ENCODE data around the gene FAM83E. TPM values are rescaled to one million over a fixed set of nuclear protein-coding genes. Genes with fewer than 3 reads are reported as not detected.

The FAM83E gene
- polyA plus RNA-seq, 1 donor from 2014 or later = 0.73 TPM

- Histone ChIP-seq H4K20me1 (ENCODE audit: insufficient read depth) (no peaks in the 10 kb centered on the region), H2AFZ (ENCODE audit: low read depth, low read length) (no peak overlapping the region), H3K9me3 (ENCODE audit: low read length) (no peaks in the 10 kb centered on the region), H3F3A (ENCODE audit: insufficient read depth, low read length, poor library complexity, severe bottlenecking) (peaks cover under 1% of the 10 kb centered on the region), H3K4me3 (ENCODE audit: low read length) (no peak overlapping the region), H3K27me3 (ENCODE audit: insufficient read depth, low read depth, low read length) (no peaks in the 10 kb centered on the region), H3K27ac (ENCODE audit: low read length) (no peak overlapping the region), H3K9ac (ENCODE audit: low read length) (no peak overlapping the region), H3K4me2 (ENCODE audit: low read length) (no peak overlapping the region), H3K79me2 (replicated peaks; ENCODE audit: insufficient read depth, low read length) (peaks cover 16% of the 10 kb centered on the region), H3K36me3 (ENCODE audit: insufficient read depth, low read length) (no peaks in the 10 kb centered on the region), H3K9me2 (ENCODE audit: insufficient read depth, low read length) (no peaks in the 10 kb centered on the region)
- TF ChIP-seq SMC3 (conservative IDR thresholded peaks at IDR 0.05; ENCODE audit: poor library complexity) (no peak), EZH2 (IDR thresholded peaks at IDR 0.05; ENCODE audit: borderline replicate concordance, insufficient read depth, low read length, poor library complexity, severe bottlenecking) (no peak), CTCF (IDR thresholded peaks at IDR 0.05; ENCODE audit: poor library complexity, severe bottlenecking) (no peak), POLR2AphosphoS5 (IDR thresholded peaks at IDR 0.05) (no peak), RAD21 (conservative IDR thresholded peaks at IDR 0.05) (no peak), TAF1 (IDR thresholded peaks at IDR 0.05; ENCODE audit: low read depth) (no peak), MXI1 (conservative IDR thresholded peaks at IDR 0.05; ENCODE audit: poor library complexity, severe bottlenecking) (no peak), EP300 (conservative IDR thresholded peaks at IDR 0.05; ENCODE audit: poor library complexity, severe bottlenecking) (no peak)
- TF ChIP-seq, protein P1, sequence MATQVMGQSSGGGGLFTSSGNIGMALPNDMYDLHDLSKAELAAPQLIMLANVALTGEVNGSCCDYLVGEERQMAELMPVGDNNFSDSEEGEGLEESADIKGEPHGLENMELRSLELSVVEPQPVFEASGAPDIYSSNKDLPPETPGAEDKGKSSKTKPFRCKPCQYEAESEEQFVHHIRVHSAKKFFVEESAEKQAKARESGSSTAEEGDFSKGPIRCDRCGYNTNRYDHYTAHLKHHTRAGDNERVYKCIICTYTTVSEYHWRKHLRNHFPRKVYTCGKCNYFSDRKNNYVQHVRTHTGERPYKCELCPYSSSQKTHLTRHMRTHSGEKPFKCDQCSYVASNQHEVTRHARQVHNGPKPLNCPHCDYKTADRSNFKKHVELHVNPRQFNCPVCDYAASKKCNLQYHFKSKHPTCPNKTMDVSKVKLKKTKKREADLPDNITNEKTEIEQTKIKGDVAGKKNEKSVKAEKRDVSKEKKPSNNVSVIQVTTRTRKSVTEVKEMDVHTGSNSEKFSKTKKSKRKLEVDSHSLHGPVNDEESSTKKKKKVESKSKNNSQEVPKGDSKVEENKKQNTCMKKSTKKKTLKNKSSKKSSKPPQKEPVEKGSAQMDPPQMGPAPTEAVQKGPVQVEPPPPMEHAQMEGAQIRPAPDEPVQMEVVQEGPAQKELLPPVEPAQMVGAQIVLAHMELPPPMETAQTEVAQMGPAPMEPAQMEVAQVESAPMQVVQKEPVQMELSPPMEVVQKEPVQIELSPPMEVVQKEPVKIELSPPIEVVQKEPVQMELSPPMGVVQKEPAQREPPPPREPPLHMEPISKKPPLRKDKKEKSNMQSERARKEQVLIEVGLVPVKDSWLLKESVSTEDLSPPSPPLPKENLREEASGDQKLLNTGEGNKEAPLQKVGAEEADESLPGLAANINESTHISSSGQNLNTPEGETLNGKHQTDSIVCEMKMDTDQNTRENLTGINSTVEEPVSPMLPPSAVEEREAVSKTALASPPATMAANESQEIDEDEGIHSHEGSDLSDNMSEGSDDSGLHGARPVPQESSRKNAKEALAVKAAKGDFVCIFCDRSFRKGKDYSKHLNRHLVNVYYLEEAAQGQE (IDR thresholded peaks at IDR 0.05; ENCODE audit: borderline replicate concordance) = no peak
Measured at GRCh38 chr19:48628486-48629296, 13.8 kb upstream of the FAM83E start.

DNA sequence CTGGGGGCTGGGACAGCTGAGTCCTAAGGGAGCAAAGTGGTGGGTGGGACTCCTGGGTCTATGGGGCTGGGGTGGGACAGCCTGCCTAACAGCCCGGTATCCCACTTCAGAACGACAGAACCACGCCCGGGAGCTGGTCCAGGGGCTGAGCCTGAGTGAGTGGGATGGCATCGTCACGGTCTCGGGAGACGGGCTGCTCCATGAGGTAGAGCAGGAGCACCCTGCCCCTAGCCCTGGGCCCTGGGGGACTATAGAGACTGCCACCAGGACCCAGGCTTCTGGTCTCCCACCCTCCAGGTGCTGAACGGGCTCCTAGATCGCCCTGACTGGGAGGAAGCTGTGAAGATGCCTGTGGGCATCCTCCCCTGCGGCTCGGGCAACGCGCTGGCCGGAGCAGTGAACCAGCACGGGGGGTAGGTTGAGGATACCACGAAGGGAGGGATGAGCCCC is 13.0 kb upstream of the FAM83E start:
- Histone ChIP-seq H3K27me3 (ENCODE audit: insufficient read depth, low read depth, low read length) (no peaks in the 10 kb centered on the region), H3K4me2 (ENCODE audit: low read length) (no peak overlapping the region), H2AFZ (ENCODE audit: low read depth, low read length) (no peak overlapping the region), H3F3A (ENCODE audit: insufficient read depth, low read length, poor library complexity, severe bottlenecking) (peaks cover 5% of the 10 kb centered on the region), H3K9me3 (ENCODE audit: low read length) (no peaks in the 10 kb centered on the region), H3K79me2 (replicated peaks; ENCODE audit: insufficient read depth, low read length) (peaks cover 16% of the 10 kb centered on the region), H3K4me3 (ENCODE audit: low read length) (no peak overlapping the region), H3K9me2 (ENCODE audit: insufficient read depth, low read length) (no peaks in the 10 kb centered on the region), H3K36me3 (ENCODE audit: insufficient read depth, low read length) (no peaks in the 10 kb centered on the region), H3K9ac (ENCODE audit: low read length) (no peak overlapping the region), H4K20me1 (ENCODE audit: insufficient read depth) (no peaks in the 10 kb centered on the region), H3K27ac (ENCODE audit: low read length) (no peak overlapping the region)
- TF ChIP-seq POLR2AphosphoS5 (IDR thresholded peaks at IDR 0.05) (no peak), EZH2 (IDR thresholded peaks at IDR 0.05; ENCODE audit: borderline replicate concordance, insufficient read depth, low read length, poor library complexity, severe bottlenecking) (no peak), TAF1 (IDR thresholded peaks at IDR 0.05; ENCODE audit: low read depth) (no peak), SMC3 (conservative IDR thresholded peaks at IDR 0.05; ENCODE audit: poor library complexity) (no peak), EP300 (conservative IDR thresholded peaks at IDR 0.05; ENCODE audit: poor library complexity, severe bottlenecking) (no peak)
- TF ChIP-seq, protein P1 (IDR thresholded peaks at IDR 0.05; ENCODE audit: borderline replicate concordance) = no peak

Measured in neural cell (in vitro differentiated cells).